MM.1S (cell line): Measurements from ENCODE around the gene SLC49A3.

ENCODE experiments used
- DNase-seq: peaks from one replicate; pipeline ENCODE4 v3.0.0-alpha.2; 2015
- H2AFZ ChIP-seq: fragments of 300-600 bp; sonication (generic); 2 replicates; pipeline ENCODE4 v1.6.0; 2016; ENCODE audit warnings: antibody characterized with exemption, low read length
- H3F3A ChIP-seq: fragments of 300-600 bp; sonication (generic); 2 replicates; pipeline ENCODE4 v1.6.1; 2016; ENCODE audit warnings: mild to moderate bottlenecking, antibody characterized with exemption, low read length, moderate library complexity, mixed read lengths; ENCODE audit not compliant: insufficient read depth
- H3K27ac ChIP-seq: fragments of 300-600 bp; sonication (generic); 2 replicates; pipeline ENCODE4 v1.5.1; 2016; ENCODE audit warnings: mild to moderate bottlenecking, low read length
- H3K27me3 ChIP-seq: fragments of 300-600 bp; sonication (generic); replicated peaks from 2 replicates; pipeline ENCODE4 v1.6.0; 2016; ENCODE audit warnings: low read length; ENCODE audit not compliant: insufficient read depth
- H3K36me3 ChIP-seq: fragments of 300-600 bp; sonication (generic); replicated peaks from 2 replicates; pipeline ENCODE4 v1.6.1; 2016; ENCODE audit warnings: mild to moderate bottlenecking, low read length, mixed read lengths; ENCODE audit not compliant: insufficient read depth
- H3K4me1 ChIP-seq: fragments of 300-600 bp; sonication (generic); 2 replicates; pipeline ENCODE4 v1.6.1; 2016; ENCODE audit warnings: low read length, mixed read lengths
- H3K4me2 ChIP-seq: fragments of 300-600 bp; sonication (generic); 2 replicates; pipeline ENCODE4 v1.6.0; 2016; ENCODE audit warnings: low read depth, low read length
- H3K4me3 ChIP-seq: fragments of 300-600 bp; sonication (generic); 2 replicates; pipeline ENCODE4 v1.5.1; 2016; ENCODE audit warnings: low read length, mixed read lengths
- H3K79me2 ChIP-seq: fragments of 300-600 bp; sonication (generic); 2 replicates; pipeline ENCODE4 v1.6.1; 2016; ENCODE audit warnings: mixed run types, low read length, mixed read lengths
- H3K9ac ChIP-seq: fragments of 300-600 bp; sonication (generic); 2 replicates; pipeline ENCODE4 v1.6.1; 2016; ENCODE audit warnings: low read length, mixed read lengths
- H3K9me2 ChIP-seq: fragments of 300-600 bp; sonication (generic); replicated peaks from 2 replicates; pipeline ENCODE4 v1.6.1; 2016; ENCODE audit warnings: mild to moderate bottlenecking, low read length, mixed read lengths; ENCODE audit not compliant: insufficient read depth
- H3K9me3 ChIP-seq: fragments of 300-600 bp; sonication (generic); replicated peaks from 2 replicates; pipeline ENCODE4 v1.6.1; 2016; ENCODE audit warnings: mild to moderate bottlenecking, low read length, mixed read lengths; ENCODE audit not compliant: insufficient read depth
- H4K20me1 ChIP-seq: fragments of 300-600 bp; sonication (generic); 2 replicates; pipeline ENCODE4 v1.6.1; 2016; ENCODE audit warnings: mild to moderate bottlenecking, low read length, moderate library complexity, mixed read lengths; ENCODE audit not compliant: insufficient read depth
- EZH2 ChIP-seq: fragments of 300-600 bp; sonication (generic); optimal IDR thresholded peaks from 2 replicates; pipeline ENCODE3; 2017; ENCODE audit warnings: low read depth, mild to moderate bottlenecking, antibody characterized with exemption, low read length, mixed read lengths
- EZH2phosphoT487 ChIP-seq: fragments of 300-600 bp; sonication (generic); IDR thresholded peaks from 2 replicates; pipeline ENCODE4 v1.6.1; 2018; ENCODE audit warnings: antibody characterized with exemption, low read length
- TF ChIP-seq, protein P1 (sequence below): fragments of 300-600 bp; sonication (generic); IDR thresholded peaks from 2 replicates; pipeline ENCODE4 v1.5.1; 2016; ENCODE audit warnings: antibody characterized with exemption, low read length, mixed read lengths

Gene SLC49A3

DNA sequence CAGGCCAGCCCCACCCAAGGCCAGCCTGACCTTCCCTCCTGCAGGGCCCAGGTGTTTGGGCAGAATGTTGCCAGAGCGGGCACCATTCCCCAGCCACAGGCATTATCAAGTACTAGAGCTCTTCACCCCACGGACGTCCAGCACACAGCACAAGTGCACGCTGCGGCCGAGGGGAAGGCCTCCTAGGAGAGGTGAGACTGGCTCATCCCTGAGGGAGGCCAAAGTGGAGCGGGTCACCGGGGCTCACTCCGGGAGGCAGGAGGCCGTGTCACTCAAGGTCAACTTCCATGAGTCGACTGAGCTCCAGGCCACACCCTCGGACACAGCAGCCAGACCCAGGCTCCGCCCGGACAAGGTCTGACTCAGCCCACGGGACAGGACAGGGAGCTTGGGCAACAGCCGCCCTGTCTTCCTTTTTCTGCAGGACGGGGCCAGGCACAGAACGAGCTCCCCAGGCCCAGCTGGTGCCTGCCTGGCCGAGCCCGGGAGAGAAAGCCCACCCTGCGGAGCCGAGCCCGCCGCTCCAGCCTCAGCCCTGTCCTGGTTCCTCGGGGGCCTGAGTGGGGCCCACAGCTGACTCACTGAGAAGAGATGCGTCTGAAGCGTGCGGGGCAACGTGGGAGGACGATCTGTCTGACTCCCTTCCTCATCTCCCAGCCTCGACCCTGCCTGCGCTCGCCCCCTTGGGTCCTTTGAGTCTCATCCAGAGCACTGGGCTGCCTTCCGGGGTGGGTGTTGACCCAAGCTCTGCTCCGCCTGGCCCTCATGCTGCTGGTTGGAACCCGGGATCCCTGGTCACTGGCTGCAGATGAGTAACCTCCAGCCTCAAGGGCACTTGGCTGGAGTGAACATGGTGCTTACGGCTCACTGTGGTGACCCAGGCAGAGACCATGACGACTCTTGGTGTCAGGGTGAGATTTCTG, 1.6 kb downstream of the SLC49A3 start:
- Histone ChIP-seq H3K27ac (no peak overlapping the region), H3K4me3 (no peak overlapping the region), H3K9ac (no peak overlapping the region), H3K4me2 (no peak overlapping the region), H3F3A (no peaks in the 10 kb centered on the region), H3K79me2 (no peaks in the 10 kb centered on the region), H3K4me1 (no peaks in the 10 kb centered on the region), H3K9me3 (no peaks in the 10 kb centered on the region), H4K20me1 (no peaks in the 10 kb centered on the region), H3K27me3 (no peaks in the 10 kb centered on the region), H3K9me2 (no peaks in the 10 kb centered on the region), H2AFZ (no peak overlapping the region), H3K36me3 (no peaks in the 10 kb centered on the region)
- DNase-seq: no peak
- TF ChIP-seq, protein P1, sequence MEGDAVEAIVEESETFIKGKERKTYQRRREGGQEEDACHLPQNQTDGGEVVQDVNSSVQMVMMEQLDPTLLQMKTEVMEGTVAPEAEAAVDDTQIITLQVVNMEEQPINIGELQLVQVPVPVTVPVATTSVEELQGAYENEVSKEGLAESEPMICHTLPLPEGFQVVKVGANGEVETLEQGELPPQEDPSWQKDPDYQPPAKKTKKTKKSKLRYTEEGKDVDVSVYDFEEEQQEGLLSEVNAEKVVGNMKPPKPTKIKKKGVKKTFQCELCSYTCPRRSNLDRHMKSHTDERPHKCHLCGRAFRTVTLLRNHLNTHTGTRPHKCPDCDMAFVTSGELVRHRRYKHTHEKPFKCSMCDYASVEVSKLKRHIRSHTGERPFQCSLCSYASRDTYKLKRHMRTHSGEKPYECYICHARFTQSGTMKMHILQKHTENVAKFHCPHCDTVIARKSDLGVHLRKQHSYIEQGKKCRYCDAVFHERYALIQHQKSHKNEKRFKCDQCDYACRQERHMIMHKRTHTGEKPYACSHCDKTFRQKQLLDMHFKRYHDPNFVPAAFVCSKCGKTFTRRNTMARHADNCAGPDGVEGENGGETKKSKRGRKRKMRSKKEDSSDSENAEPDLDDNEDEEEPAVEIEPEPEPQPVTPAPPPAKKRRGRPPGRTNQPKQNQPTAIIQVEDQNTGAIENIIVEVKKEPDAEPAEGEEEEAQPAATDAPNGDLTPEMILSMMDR: no peak
- TF ChIP-seq EZH2phosphoT487 (no peak), EZH2 (no peak)

DNA sequence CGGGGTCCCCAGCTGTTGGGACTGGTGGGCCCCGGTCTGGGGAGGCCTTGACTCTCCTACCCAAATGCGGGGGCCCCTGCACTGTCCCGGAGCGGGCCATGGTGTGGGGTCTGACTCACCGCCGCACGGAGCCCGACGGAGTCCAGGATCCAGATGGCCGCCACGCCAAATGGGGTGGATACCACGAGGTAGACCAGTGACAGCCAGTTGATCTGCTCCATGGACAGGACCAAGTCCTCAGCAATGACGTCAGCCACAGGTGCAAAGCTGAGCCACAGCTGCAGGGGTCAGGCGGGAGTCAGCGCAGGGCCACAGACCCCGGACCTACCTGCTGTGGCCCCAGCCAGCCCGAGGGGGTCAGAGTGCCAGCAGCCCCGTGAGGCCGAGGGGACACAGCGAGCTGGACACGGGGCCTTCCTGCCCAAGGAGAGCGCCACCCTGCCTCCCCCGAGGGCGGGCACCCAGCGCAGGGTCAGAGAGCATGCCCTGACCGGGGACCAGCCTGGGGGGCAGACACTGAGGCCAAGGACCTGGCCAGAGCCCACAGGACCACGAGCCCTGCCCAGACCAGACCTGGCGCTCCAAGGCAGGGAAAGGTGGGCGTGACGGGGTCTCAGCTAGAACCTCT, 2.4 kb downstream of the SLC49A3 start:
- Histone ChIP-seq H2AFZ (no peak overlapping the region), H3K9me3 (no peaks in the 10 kb centered on the region), H3K27me3 (no peaks in the 10 kb centered on the region), H3K9me2 (no peaks in the 10 kb centered on the region), H3K4me1 (no peaks in the 10 kb centered on the region), H3K79me2 (no peaks in the 10 kb centered on the region), H3K4me3 (no peak overlapping the region), H3K4me2 (no peak overlapping the region), H3K9ac (no peak overlapping the region), H3F3A (no peaks in the 10 kb centered on the region), H4K20me1 (no peaks in the 10 kb centered on the region), H3K36me3 (no peaks in the 10 kb centered on the region), H3K27ac (no peak overlapping the region)
- TF ChIP-seq, protein P1: no peak
- TF ChIP-seq EZH2phosphoT487: no peak
- DNase-seq: no peak

DNA sequence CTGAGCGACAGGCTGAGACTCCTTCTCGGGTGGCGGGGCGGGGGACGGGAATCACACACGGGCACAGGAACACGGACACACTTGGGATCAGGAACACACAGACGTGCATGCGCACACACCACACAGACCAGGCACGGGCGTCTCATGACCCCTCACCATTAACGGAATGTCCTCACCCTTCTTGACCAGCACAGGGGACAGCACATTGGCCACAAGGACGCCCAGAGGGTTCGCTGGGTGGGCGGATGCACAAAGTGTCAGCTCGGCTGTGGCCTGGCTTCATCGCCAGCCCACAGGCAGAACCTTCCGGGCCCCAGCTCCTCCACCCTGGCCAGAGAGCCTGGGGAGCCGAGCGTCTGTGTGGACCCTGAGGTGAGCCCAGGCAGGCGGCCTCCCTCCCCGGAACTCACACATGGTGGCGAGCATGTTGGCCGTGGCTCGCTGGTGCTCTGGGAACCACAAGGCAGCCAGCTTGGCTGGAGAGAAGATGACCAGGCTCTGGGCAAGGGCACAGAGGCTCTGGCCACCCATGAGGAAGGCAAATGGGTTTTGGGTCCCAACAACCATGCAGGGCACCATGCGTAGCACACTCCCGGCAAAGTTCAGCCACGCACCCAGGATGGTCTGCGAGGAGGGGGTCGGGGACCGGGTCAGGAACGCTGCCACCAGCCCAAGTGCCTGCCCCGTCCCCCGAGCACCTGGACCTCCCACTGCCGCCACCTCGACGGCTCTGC, 3.1 kb downstream of the SLC49A3 start:
- Histone ChIP-seq H3K4me3 (no peak overlapping the region), H3K27ac (no peak overlapping the region), H3F3A (no peaks in the 10 kb centered on the region), H3K79me2 (no peaks in the 10 kb centered on the region), H3K27me3 (no peaks in the 10 kb centered on the region), H4K20me1 (no peaks in the 10 kb centered on the region), H2AFZ (no peak overlapping the region), H3K9me2 (no peaks in the 10 kb centered on the region), H3K9me3 (no peaks in the 10 kb centered on the region), H3K9ac (no peak overlapping the region), H3K4me1 (no peaks in the 10 kb centered on the region), H3K36me3 (no peaks in the 10 kb centered on the region), H3K4me2 (no peak overlapping the region)
- no peak for TF ChIP-seq EZH2phosphoT487
- no peak for TF ChIP-seq EZH2
- TF ChIP-seq, protein P1: no peak
- DNase-seq: no peak
